ENCODE measurements around the gene SLC6A5. TPM values are rescaled to one million over a fixed set of nuclear protein-coding genes. Genes with fewer than 3 reads are reported as not detected.
"Not testable (repeated sequence)": the region's sequence is repeated elsewhere in the genome, so short reads cannot be mapped to it uniquely, and the experiment has no call there.

SLC6A5 gene
- total RNA-seq, 1 experiment from 2014 or later, result not detected

GRCh38 chr11:20566591-20567434, 32.6 kb upstream of the SLC6A5 start:
- Histone ChIP-seq H3K4me3 (ENCODE audit: low read depth, low read length, poor library complexity, severe bottlenecking) (no peak overlapping the region), H3K9me3 (ENCODE audit: low read depth, low read length, poor library complexity, severe bottlenecking) (no peaks in the 10 kb centered on the region), H3K27me3 (replicated peaks; ENCODE audit: insufficient read depth, low read depth, low read length, poor library complexity) (peaks cover 6% of the 10 kb centered on the region), H3K36me3 (ENCODE audit: insufficient read depth, low read length, poor library complexity, severe bottlenecking) (no peaks in the 10 kb centered on the region), H3K27ac (ENCODE audit: low read depth, low read length, poor library complexity, severe bottlenecking) (no peak overlapping the region), H3K4me1 (ENCODE audit: insufficient read depth, low read length, poor library complexity, severe bottlenecking) (no peaks in the 10 kb centered on the region)
- DNase-seq (ENCODE audit: low spot score), result no peak
- TF ChIP-seq CTCF (conservative IDR thresholded peaks at IDR 0.05; ENCODE audit: low read depth, low read length), result no peak
- TF ChIP-seq EZH2 (IDR thresholded peaks at IDR 0.05; ENCODE audit: borderline replicate concordance, low read depth, low read length, poor library complexity, severe bottlenecking), result no peak
- ChIA-PET POLR2A (ENCODE audit: low non-redundant PET) (no interaction called here), CTCF (no interaction called here)
- intact Hi-C loops (cut with micrococcal nuclease; ENCODE audit: unreplicated experiment), result no loop called here
- BruUV-seq (replicated peaks), result no TSS peak

GRCh38 chr11:20579725-20580124, 19.7 kb upstream of the SLC6A5 start:
- POLR2A ChIA-PET (ENCODE audit: low non-redundant PET); H3K36me3 ChIP-seq (ENCODE audit: insufficient read depth, low read length, poor library complexity, severe bottlenecking); H3K9me3 ChIP-seq (ENCODE audit: low read depth, low read length, poor library complexity, severe bottlenecking); H3K4me1 ChIP-seq (ENCODE audit: insufficient read depth, low read length, poor library complexity, severe bottlenecking); H3K27ac ChIP-seq (ENCODE audit: low read depth, low read length, poor library complexity, severe bottlenecking); DNase-seq (ENCODE audit: low spot score); H3K4me3 ChIP-seq (ENCODE audit: low read depth, low read length, poor library complexity, severe bottlenecking); BruUV-seq (replicated peaks); intact Hi-C loops (cut with micrococcal nuclease; ENCODE audit: unreplicated experiment); H3K27me3 ChIP-seq (replicated peaks; ENCODE audit: insufficient read depth, low read depth, low read length, poor library complexity); CTCF ChIA-PET: not testable (repeated sequence)

- no peaks in the 10 kb centered on the region for H3K27me3 ChIP-seq (replicated peaks; ENCODE audit: insufficient read depth, low read depth, low read length, poor library complexity)
- H3K4me1 ChIP-seq (ENCODE audit: insufficient read depth, low read length, poor library complexity, severe bottlenecking), result no peaks in the 10 kb centered on the region
- H3K4me3 ChIP-seq (ENCODE audit: low read depth, low read length, poor library complexity, severe bottlenecking), result no peak overlapping the region
- no peak overlapping the region for H3K27ac ChIP-seq (ENCODE audit: low read depth, low read length, poor library complexity, severe bottlenecking)
- BruUV-seq (replicated peaks), result no TSS peak
- no peak for TF ChIP-seq CTCF (conservative IDR thresholded peaks at IDR 0.05; ENCODE audit: low read depth, low read length)
- TF ChIP-seq EZH2 (IDR thresholded peaks at IDR 0.05; ENCODE audit: borderline replicate concordance, low read depth, low read length, poor library complexity, severe bottlenecking), result no peak
- ChIA-PET POLR2A (ENCODE audit: low non-redundant PET) (no interaction called here), CTCF (no interaction called here)
- no peaks in the 10 kb centered on the region for H3K36me3 ChIP-seq (ENCODE audit: insufficient read depth, low read length, poor library complexity, severe bottlenecking)
- no peak for DNase-seq (ENCODE audit: low spot score)
- no peaks in the 10 kb centered on the region for H3K9me3 ChIP-seq (ENCODE audit: low read depth, low read length, poor library complexity, severe bottlenecking)
- intact Hi-C loops (cut with micrococcal nuclease; ENCODE audit: unreplicated experiment), result no loop called here
Measured at GRCh38 chr11:20583201-20583600, 16.2 kb upstream of the SLC6A5 start.

Measured in A673 (cell line).